GM19351 (cell line): ENCODE results near the gene MBP.

Experiments
- ATAC-seq: cut with Tn5 transposase; IDR thresholded peaks from one replicate; pipeline ENCODE4 v1.9.1; 2021; ENCODE audit warnings: mild to moderate bottlenecking, moderate library complexity; ENCODE audit not compliant: unreplicated experiment

MBP gene

GRCh38 chr18:77088963-77089722 lies 43.4 kb downstream of the MBP start:
- ATAC-seq: no peak

DNA sequence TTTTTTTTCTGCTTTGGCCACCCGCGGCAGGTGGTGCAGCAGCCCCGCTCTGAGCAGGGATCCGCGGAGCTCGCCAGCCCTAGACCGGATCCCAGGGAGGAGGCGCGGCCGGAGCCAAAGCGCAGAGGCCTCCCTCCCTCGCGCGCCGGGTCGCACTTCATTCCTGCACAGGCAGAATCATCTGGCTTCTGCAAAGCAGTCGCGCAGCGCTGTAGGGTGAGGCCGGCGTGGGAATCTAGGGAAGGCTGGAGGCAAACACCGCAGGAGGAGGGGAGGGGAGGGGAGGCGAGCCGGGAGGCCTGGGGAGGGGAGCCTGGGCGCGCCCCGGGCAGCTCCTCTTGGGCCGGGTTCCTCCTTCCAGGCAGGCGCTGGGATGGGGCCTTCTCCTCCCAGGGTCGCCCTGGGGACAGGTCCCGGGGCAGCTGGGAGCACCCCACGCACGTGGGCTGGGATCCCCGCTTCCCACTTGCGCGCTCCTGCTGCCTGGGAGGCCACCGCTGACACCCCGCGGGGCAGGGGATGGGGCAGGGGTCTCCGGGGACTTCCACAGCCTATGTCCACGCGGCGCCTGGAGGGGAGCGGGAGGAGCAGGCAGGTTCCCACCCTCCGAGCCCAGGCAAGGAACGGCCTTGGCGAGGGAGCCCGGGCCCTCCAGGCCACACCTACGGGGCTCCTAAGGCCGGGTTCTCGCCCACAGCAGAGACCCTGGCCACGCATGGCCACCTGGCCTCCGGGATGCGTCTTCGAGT lies 45.0 kb downstream of the MBP start:
- no peak for ATAC-seq

- no peak for ATAC-seq
These were observed 45.8 kb downstream of the MBP start for GRCh38 chr18:77086656-77087392.

DNA sequence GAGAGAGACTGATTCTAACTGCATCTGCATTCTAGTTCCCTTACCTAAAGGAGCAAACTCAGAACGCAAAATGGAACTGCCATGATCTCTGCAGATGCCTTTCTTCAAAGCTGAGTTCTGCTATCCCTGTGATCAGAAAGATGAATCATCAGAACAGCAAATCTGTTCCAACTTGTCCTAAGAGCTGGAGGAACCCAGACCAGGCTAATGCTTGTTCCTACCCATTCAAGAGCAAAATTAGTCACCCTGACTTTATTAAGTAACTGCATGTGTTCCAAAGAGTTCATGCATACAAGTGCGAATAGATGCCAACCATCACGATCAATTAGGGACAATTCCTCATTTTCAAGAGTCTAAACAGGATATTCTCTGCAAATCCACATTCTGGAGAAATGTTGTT lies 46.5 kb downstream of the MBP start:
- no peak for ATAC-seq

DNA sequence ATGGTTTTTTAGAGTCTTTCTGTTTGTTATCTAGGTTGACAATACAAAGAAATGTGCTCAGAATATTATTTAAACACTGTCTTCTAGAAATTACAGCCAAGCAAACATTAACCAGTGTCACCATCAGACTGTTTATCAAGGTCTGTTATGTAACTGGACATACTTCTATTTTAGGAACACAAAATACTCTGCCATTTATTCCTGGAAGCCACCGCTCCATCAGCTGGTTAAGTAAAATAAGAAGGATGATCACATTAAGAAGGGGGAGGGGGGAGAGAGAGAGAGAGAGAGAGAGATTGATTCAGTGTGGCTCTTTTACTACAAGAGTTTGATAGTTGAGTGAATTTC lies 47.9 kb downstream of the MBP start:
- ATAC-seq: no peak

- ATAC-seq: no peak
These were observed 50.1 kb downstream of the MBP start for GRCh38 chr18:77082316-77082955.

DNA sequence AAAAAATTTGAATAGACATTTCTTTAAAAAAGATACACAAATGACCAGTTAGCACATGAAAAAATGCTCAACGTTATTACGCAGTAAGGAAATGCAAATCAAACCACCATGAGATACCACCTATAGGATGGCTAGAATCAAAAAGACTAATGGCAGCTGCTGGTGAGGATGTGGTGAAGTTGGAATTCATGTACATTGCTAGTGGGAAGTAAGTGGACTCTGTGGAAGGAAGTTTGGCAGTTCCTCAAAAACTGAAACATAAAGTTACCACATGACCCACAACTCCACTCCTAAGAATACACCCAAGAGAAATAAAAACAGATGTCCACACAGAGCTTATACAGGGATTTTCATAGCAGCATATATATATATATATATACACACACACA lies 51.2 kb downstream of the MBP start:
- no peak for ATAC-seq

DNA sequence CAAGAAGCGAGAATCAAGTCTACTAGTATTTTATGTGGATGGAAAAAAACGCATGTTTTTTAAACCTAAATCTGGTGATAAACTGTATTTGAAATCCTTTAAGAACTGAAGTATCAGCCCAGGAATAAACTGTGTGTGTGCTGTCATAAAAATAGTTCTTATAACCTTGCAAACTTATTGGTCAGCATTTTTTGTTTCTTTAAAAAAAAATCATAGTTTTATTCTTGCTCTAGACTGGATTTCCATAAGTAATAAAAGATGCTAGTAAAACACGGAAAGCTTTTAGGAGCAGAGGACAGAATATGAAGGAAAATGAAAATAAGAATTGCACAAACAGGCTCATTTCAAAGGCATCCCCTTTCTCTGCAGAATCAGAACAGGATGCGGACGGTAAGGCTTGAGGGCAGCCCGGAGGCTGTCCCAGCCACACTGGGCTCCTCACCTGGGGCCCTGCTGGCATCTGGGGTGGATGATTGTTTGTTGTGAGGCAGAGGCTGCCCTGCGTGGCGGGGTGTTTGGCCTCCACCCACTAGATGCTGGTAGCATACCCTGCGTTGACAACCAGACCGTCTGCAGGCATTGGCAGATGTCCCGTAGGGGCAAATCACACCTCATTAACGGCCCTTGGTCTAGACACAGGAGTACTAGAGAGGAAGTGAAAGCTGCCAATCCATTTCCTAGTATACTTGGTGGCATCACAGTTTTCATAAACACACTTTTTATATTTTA lies 52.5 kb downstream of the MBP start:
- ATAC-seq: peak; percentile 70

DNA sequence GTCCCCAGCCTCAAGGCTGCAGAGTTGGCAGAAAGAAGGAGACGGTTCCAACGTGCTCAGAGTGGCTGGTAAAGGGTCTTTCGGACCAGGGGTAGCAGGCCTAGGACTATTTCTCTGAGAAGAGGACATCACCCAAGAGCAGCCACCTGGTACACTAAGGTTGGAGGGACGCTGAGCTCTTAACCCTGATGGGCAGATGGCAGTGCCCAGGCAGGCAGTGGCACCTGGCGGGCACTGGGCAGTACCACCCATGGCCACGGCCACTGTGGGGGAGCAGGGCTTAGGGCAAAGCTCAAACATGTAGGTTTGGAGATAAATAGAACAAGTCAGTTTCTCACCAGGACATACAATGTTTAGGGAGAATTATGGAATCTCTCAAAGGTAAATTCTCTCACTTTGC lies 53.5 kb downstream of the MBP start:
- ATAC-seq: no peak

DNA sequence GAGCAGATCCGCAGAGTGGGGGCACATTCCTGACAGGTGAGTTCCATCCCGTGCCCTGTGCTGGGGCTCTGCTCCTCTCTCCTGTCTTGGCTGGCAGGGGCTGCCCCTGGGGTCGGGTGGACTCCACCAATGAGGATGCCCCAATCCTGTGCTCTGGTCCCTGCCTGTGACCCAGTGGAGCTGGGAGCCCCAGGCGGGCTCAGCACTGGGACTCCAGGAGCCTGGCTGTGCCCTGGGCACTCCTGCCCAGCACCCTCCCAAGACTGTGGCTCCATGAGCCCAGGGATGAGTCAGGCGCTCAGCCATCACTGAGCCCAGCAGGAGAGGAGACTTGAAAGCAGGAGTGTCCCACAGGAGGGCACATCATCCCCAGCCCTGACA lies 53.9 kb downstream of the MBP start:
- no peak for ATAC-seq

GRCh38 chr18:77077941-77078689 lies 54.5 kb downstream of the MBP start:
- ATAC-seq: no peak

- ATAC-seq: no peak
These were observed 55.2 kb downstream of the MBP start for GRCh38 chr18:77077401-77077800.

DNA sequence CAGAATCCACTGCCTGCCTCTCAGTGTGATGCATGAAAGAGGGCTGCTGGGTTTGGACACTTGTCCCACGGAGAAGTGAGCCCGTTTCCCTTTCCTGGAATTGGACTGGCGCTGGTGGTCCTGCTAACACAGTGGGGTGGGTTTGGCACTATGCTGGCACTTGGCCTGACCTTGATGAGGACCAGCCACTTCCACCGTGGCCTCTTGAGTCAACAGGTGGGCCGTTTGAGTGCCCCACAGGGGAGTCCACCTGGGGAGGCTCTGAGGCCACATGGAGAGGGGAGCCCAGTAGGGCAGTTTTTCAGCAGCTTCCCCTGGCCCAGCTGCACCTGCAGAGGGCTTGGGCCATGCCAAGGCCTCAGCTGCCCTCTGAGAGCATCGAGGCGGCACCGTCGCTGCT lies 56.5 kb downstream of the MBP start:
- no peak for ATAC-seq

- no peak for ATAC-seq
These were observed 58.2 kb downstream of the MBP start for GRCh38 chr18:77074431-77074830.

GRCh38 chr18:77073336-77074093 lies 59.1 kb downstream of the MBP start:
- ATAC-seq: no peak

DNA sequence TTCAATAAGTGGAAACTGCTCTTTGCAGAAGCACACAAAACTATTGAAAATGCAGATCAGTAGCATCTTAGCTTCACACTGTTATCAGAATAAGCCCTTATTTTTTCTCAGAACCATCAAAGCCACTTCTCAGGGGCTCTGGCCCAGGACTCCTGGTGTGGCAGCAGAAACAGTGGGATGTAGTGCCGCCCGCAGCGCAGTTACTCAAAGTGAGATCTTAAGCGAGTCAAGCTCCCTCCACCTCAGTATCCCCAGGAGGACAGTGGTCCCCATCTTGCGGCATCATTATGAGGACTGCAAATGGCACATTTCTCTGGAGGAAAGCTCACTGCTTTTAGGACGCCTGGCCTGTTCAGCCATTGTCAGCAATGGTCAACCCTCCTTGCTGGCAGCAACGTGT lies 60.0 kb downstream of the MBP start:
- ATAC-seq: no peak

DNA sequence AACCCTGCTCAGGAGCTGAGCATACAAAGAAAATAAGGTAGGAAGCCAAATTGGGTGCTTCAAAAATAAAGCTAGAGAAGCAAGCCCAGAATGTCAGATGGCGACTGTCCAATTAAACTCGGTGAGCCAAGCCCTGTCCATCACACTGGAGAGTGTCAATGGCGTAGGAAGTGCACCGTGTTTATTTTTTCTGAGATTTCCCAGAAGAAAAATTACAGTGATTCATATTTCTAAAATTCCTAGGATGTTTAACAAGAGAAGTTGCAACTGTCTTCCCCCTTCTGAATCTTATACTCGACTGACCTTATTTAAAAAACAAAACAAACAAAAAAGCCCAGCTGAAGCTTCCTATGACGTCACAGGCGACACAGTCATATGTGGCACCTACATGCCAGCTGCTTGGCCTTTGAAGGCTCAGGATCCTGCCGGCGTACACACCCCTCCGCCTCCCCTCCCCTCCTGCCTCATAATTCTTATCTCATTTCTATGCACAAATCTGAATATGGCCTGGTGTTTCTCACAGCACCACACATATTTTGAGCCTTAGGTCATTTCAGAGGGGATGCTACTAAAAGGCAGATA lies 60.8 kb downstream of the MBP start:
- ATAC-seq: no peak

DNA sequence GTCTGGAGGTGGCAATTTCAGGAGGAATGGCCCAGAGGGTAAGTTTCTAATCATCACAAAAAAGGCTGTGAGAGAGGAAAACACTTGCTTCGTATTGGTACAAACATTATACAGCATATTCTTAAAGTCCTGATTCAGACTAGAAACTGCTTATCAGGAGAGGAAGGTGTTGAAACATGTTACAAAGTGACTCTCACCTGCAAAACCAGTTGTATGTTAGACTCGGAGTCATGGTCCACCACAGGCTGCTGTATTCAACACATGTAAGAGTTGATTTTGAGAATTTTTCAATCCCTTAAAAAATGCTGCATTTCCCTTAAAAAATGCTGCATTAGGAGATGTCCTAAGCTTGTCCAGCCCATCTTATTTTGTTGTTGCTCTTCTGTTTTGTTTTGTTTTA lies 61.5 kb downstream of the MBP start:
- ATAC-seq: no peak

GRCh38 chr18:77070627-77071026 lies 62.0 kb downstream of the MBP start:
- ATAC-seq: no peak
